K562 (cell line): ENCODE results near the gene AUNIP. TPM values are rescaled to one million over a fixed set of nuclear protein-coding genes. Genes with fewer than 3 reads are reported as not detected.

Experiments
- ATF1 ChIP-seq, 2 experiments: fragments of 450-650 bp in 1 of 2; IDR thresholded peaks; 2 replicates each; pipeline ENCODE4 v1.6.1; 2016; ENCODE audit warnings: missing compliant biosample characterization in 1 of 2, missing genetic modification characterization in 1 of 2
- CAMTA2 ChIP-seq: fragments of 250-450 bp; sonication (Bioruptor Pico); conservative IDR thresholded peaks from 2 replicates; pipeline ENCODE4 v1.5.1; 2022
- CEBPG ChIP-seq, 3 experiments: fragments of 200-800 bp in 1 of 3; sonication (Bioruptor generic) in 1 of 3; sonication (generic) in 1 of 3; formaldehyde crosslinking in 1 of 3; IDR thresholded peaks in 2 of 3; conservative IDR thresholded peaks in 1 of 3; 2 replicates each; pipeline versions ENCODE4 v1.6.1 to v1.8.0; 2016 to 2022; ENCODE audit warnings: missing compliant biosample characterization in 2 of 3, missing genetic modification characterization in 2 of 3, mild to moderate bottlenecking in 1 of 3, missing genetic modification reagents in 1 of 3
- CHD4 ChIP-seq: fragments of 200-600 bp; sonication (generic); IDR thresholded peaks from 3 replicates; pipeline ENCODE4 v1.6.1; 2012; ENCODE audit warnings: low read depth, mild to moderate bottlenecking, mixed read lengths, low read length, inconsistent platforms; ENCODE audit not compliant: insufficient read depth, insufficient replicate concordance, poor library complexity, severe bottlenecking
- KLF13 ChIP-seq: fragments of 450-650 bp; IDR thresholded peaks from 2 replicates; pipeline ENCODE4 v1.6.1; 2016; ENCODE audit warnings: missing genetic modification characterization, low read depth, mild to moderate bottlenecking, missing compliant biosample characterization, moderate library complexity, borderline replicate concordance
- MXI1 ChIP-seq: IDR thresholded peaks from 2 replicates; pipeline ENCODE4 v1.6.1; 2011; ENCODE audit warnings: low read depth, mild to moderate bottlenecking, improper control_type of control experiment, low read length
- MYBL2 ChIP-seq, 2 experiments: fragments of 450-650 bp in 1 of 2; sonication (generic) in 1 of 2; formaldehyde crosslinking in 1 of 2; IDR thresholded peaks; 2 replicates each; pipeline versions ENCODE4 v1.6.1 to v1.8.1; 2017 to 2022; ENCODE audit warnings: borderline replicate concordance in 1 of 2, inconsistent platforms in 1 of 2, low read depth in 1 of 2, mild to moderate bottlenecking in 1 of 2, missing genetic modification reagents in 1 of 2, moderate library complexity in 1 of 2
- NFE2 ChIP-seq: IDR thresholded peaks from 2 replicates; pipeline ENCODE4 v1.6.1; 2014; ENCODE audit warnings: antibody characterized with exemption, low read depth
- NFIX ChIP-seq: fragments of 250-450 bp; sonication (Bioruptor Pico); IDR thresholded peaks from 2 replicates; pipeline ENCODE4 v1.4.0; 2020; ENCODE audit warnings: low read depth, mild to moderate bottlenecking, moderate library complexity
- OTX1 ChIP-seq: fragments of 450-650 bp; formaldehyde crosslinking; IDR thresholded peaks from 2 replicates; pipeline ENCODE4 v1.4.0; 2022; ENCODE audit warnings: mild to moderate bottlenecking
- PHB2 ChIP-seq: fragments of 450-650 bp; IDR thresholded peaks from 2 replicates; pipeline ENCODE4 v1.6.1; 2017; ENCODE audit warnings: low read depth
- PKNOX1 ChIP-seq: fragments of 450-650 bp; IDR thresholded peaks from 2 replicates; pipeline ENCODE4 v1.6.1; 2016
- PREB ChIP-seq: sonication (generic); formaldehyde crosslinking; IDR thresholded peaks from 2 replicates; pipeline ENCODE4 v1.8.1; 2023; ENCODE audit warnings: mild to moderate bottlenecking, missing genetic modification reagents
- RAD21 ChIP-seq, 2 experiments: fragments of 250-450 bp in 1 of 2; fragments of 450-650 bp in 1 of 2; sonication (Bioruptor Pico) in 1 of 2; formaldehyde crosslinking in 1 of 2; IDR thresholded peaks in 1 of 2; conservative IDR thresholded peaks in 1 of 2; 2 replicates each; pipeline versions ENCODE4 v1.4.0 to v1.8.0; 2020 to 2022; ENCODE audit warnings: mild to moderate bottlenecking in 2 of 2, moderate library complexity in 1 of 2
- RBM14 ChIP-seq: fragments of 200-400 bp; formaldehyde crosslinking; IDR thresholded peaks from 2 replicates; pipeline ENCODE4 v1.6.1; 2018; ENCODE audit warnings: low read depth, mild to moderate bottlenecking, low read length, moderate library complexity, borderline replicate concordance; ENCODE audit not compliant: insufficient read depth
- SIN3A ChIP-seq, 2 experiments: fragments of 150-350 bp in 1 of 2; IDR thresholded peaks; 2 replicates each; pipeline ENCODE4 v1.6.1; 2011 to 2016; ENCODE audit warnings: borderline replicate concordance in 2 of 2, low read depth in 2 of 2, low read length in 2 of 2, mild to moderate bottlenecking in 2 of 2, moderate library complexity in 2 of 2; ENCODE audit not compliant: control insufficient read depth in 1 of 2
- TCF3 ChIP-seq: sonication (generic); formaldehyde crosslinking; IDR thresholded peaks from 2 replicates; pipeline ENCODE4 v1.4.0; 2020; ENCODE audit warnings: mild to moderate bottlenecking, missing genetic modification reagents
- ZNF398 ChIP-seq: fragments of 250-450 bp; sonication (Bioruptor Pico); IDR thresholded peaks from 2 replicates; pipeline ENCODE4 v1.8.0; 2021; ENCODE audit warnings: moderate library complexity, mild to moderate bottlenecking, inconsistent platforms
- polyA plus RNA-seq, 8 experiments: library from polyadenylated mRNA; depleted of rRNA in 4 of 8; stranded (reverse) in 5 of 8; unstranded in 3 of 8; fragments of >200 nt; fragmentation: Nextera tagmentation in 2 of 8; fragmentation: Illumina TruSeq in 1 of 8; extraction: Ambion mirVana in 2 of 8; extraction: Trizol in 1 of 8; gene quantifications; 2 replicates each; pipeline versions ENCODE4 v1.2.1 to v1.2.3, GENCODE V29; 2011 to 2014; ENCODE audit warnings: inconsistent platforms in 1 of 8, missing spikeins in 1 of 8
- total RNA-seq, 7 experiments: library from RNA; depleted of rRNA in 6 of 7; stranded (reverse); fragments of >200 nt in 6 of 7; fragmentation: Illumina TruSeq in 2 of 7; extraction: Trizol in 2 of 7; gene quantifications; 2 replicates each; pipeline versions ENCODE4 v1.2.1 to v1.2.3, GENCODE V29; 2011 to 2021; ENCODE audit warnings: low replicate concordance in 1 of 7
- TF ChIP-seq, protein P1 (sequence below): sonication (generic); formaldehyde crosslinking; IDR thresholded peaks from 2 replicates; pipeline ENCODE4 v1.8.0; 2022; ENCODE audit warnings: mild to moderate bottlenecking, low read depth, missing genetic modification reagents

Gene AUNIP
- total and polyA plus RNA-seq, 9 of the 15 experiments (the other 6 are each of a cell fraction or from before 2014, with no cell fraction given): 12.1 to 53.8 (median 47.1) TPM

- TF ChIP-seq CEBPG (CRISPR knock-in tag; IDR thresholded peaks at IDR 0.05) (no peak; the same call in 1 of the 2 replicates), CEBPG (tag; conservative IDR thresholded peaks at IDR 0.05 in 1 of 2, IDR thresholded peaks at IDR 0.05 in 1 of 2) (peak in 1 of 2 experiments; percentile 40; a peak in 1 of 4 replicates), CAMTA2 (CRISPR knock-in tag) (no peak), PREB (CRISPR knock-in tag) (0 out of 2 replicates have a peak, but pooled peaks have one; percentile 78), MXI1 (no peak; the same call in 1 of the 2 replicates), ZNF398 (CRISPR knock-in tag) (no peak), RAD21 (CRISPR knock-in tag; conservative IDR thresholded peaks at IDR 0.05 in 1 of 2, IDR thresholded peaks at IDR 0.05 in 1 of 2) (0 out of 4 replicates have a peak, but pooled peaks of 1 of the 2 experiments have one; percentile 5), NFE2 (no peak), OTX1 (no peak), KLF13 (peak; percentile 71; the same call in 1 of the 2 replicates), PHB2 (no peak), SIN3A (IDR thresholded peaks at IDR 0.05; ENCODE audit: borderline replicate concordance in 2 of 2, control insufficient read depth in 1 of 2, low read depth in 2 of 2, low read length in 2 of 2) (peak in 1 of 2 experiments; percentile 61; a peak in 1 of 4 replicates), MYBL2 (IDR thresholded peaks at IDR 0.05; ENCODE audit: low read depth) (peak; percentile 92), MYBL2 (CRISPR knock-in tag; IDR thresholded peaks at IDR 0.05; ENCODE audit: borderline replicate concordance) (no peak), PKNOX1 (no peak), ATF1 (CRISPR knock-in tag; IDR thresholded peaks at IDR 0.05) (no peak), ATF1 (tag; IDR thresholded peaks at IDR 0.05) (peak; percentile 60), NFIX (CRISPR knock-in tag) (no peak), CHD4 (no peak), TCF3 (CRISPR knock-in tag) (0 out of 2 replicates have a peak, but pooled peaks have one; percentile 7), RBM14 (no peak)
- TF ChIP-seq, protein P1, sequence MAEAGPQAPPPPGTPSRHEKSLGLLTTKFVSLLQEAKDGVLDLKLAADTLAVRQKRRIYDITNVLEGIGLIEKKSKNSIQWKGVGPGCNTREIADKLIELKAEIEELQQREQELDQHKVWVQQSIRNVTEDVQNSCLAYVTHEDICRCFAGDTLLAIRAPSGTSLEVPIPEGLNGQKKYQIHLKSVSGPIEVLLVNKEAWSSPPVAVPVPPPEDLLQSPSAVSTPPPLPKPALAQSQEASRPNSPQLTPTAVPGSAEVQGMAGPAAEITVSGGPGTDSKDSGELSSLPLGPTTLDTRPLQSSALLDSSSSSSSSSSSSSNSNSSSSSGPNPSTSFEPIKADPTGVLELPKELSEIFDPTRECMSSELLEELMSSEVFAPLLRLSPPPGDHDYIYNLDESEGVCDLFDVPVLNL: peak; percentile 91
These were observed 45.9 kb upstream of the AUNIP start (continued) for GRCh38 chr1:25904943-25905679.
